ENCODE data around the gene CGB2. TPM values are rescaled to one million over a fixed set of nuclear protein-coding genes. Genes with fewer than 3 reads are reported as not detected.
"Not testable (repeated sequence)": the region's sequence is repeated elsewhere in the genome, so short reads cannot be mapped to it uniquely, and the experiment has no call there.

Gene CGB2
- total RNA-seq, 4 donors from 2014 or later = not detected

DNA sequence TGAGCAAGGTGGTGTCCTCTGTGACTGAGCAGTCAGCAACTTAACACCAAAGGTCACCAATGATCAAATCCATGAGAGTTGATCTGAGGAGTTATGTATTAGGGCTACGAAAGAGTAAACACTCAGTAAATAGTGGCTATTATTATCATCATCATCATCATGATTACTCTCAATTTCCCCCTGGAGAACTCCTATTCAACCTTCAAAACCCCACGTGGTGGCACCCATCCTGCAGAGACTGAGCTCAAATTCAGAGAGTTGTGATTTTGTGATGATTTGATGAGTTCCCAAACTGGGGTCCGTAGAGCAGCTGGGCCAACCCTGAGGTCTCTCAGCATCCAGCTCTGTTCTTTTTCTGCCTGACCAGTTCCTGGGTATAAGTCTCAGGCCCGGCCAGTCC lies 18.1 kb downstream of the CGB2 start:
- DNase-seq; H3K36me3 ChIP-seq; H3K4me1 ChIP-seq; in situ Hi-C loops (cut with MboI; ENCODE audit: low pct_ligation_motif_present in 1 of 4, low pct_unique_long_range_greater_than_20kb in 1 of 4, low sequenced_read_pairs in 3 of 4); intact Hi-C loops (cut with DNase I; ENCODE audit: low total_unique reads); H3K27me3 ChIP-seq; H3K4me3 ChIP-seq; H3K27ac ChIP-seq; H3K9me3 ChIP-seq: not testable (repeated sequence)
- WGBS, 2 donors (ENCODE audit: low coverage in 1 of 2) = 78% methylated on average over 3 of the region's 4 CpGs; no CpG with 5 or more reads in 1 of the 2 donors

DNA sequence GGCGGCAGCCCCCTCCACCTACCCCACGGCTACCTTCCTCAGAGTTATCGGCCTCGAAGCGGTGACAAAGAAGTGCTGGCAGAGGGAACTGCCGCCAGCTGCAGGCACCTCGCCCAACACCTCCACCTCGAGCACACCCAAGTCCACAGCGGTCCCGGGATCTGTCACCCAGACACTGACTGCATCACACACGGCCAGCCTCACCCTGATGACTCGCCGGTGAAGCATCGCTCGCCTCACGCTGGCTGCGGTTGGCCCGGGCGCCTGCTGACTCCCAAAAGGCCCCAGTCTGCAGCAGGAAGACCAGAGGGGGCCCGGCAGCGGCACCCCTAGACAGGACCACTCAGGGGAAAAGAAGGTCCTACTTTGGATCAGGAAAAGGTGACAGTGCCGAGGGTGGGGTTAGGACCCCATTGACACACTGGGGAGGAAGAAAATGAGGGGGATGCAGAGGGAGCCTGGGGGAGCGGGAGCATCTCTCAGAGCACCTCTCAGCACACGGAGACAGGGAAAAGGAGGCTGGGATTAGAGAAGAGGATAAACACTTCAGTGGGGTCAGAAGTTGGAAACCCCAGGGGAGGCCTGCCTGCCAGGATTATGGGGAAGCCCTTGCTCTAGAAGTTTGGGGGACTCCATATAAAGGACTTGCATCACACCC lies 18.8 kb downstream of the CGB2 start:
- in situ Hi-C loops (cut with MboI; ENCODE audit: low pct_ligation_motif_present in 1 of 4, low pct_unique_long_range_greater_than_20kb in 1 of 4, low sequenced_read_pairs in 3 of 4); H3K4me3 ChIP-seq; H3K36me3 ChIP-seq; H3K27me3 ChIP-seq; H3K27ac ChIP-seq; H3K9me3 ChIP-seq; H3K4me1 ChIP-seq; DNase-seq; intact Hi-C loops (cut with DNase I; ENCODE audit: low total_unique reads): not testable (repeated sequence)
- WGBS, 2 donors (ENCODE audit: low coverage in 1 of 2) = 61 to 71% methylated on average over 3 to 20 of the region's 24 CpGs

- WGBS, 2 donors (ENCODE audit: low coverage in 1 of 2) = 1% methylated on average over 55 of the region's 63 CpGs; no CpG with 5 or more reads in 1 of the 2 donors
- TF ChIP-seq EP300 (IDR thresholded peaks at IDR 0.05; ENCODE audit: low read depth) = no peak
- TF ChIP-seq, protein P1, sequence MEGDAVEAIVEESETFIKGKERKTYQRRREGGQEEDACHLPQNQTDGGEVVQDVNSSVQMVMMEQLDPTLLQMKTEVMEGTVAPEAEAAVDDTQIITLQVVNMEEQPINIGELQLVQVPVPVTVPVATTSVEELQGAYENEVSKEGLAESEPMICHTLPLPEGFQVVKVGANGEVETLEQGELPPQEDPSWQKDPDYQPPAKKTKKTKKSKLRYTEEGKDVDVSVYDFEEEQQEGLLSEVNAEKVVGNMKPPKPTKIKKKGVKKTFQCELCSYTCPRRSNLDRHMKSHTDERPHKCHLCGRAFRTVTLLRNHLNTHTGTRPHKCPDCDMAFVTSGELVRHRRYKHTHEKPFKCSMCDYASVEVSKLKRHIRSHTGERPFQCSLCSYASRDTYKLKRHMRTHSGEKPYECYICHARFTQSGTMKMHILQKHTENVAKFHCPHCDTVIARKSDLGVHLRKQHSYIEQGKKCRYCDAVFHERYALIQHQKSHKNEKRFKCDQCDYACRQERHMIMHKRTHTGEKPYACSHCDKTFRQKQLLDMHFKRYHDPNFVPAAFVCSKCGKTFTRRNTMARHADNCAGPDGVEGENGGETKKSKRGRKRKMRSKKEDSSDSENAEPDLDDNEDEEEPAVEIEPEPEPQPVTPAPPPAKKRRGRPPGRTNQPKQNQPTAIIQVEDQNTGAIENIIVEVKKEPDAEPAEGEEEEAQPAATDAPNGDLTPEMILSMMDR (IDR thresholded peaks at IDR 0.05) = peak in 4 of 5 experiments; percentile 14 to 40 (median 24)
- Histone ChIP-seq H3K4me1 (peaks cover 9 to 25% (median 18%) of the 10 kb centered on the region in 4 donors), H3K4me3 (peak overlapping the region; percentile 13 to 52 (median 38)), H3K27me3 (peaks cover 50% of the 10 kb centered on the region), H3K27ac (no peak overlapping the region), H3K9me3 (no peaks in the 10 kb centered on the region), H3K36me3 (no peaks in the 10 kb centered on the region)
- intact Hi-C loops (cut with DNase I; ENCODE audit: low total_unique reads) (no loop called here), in situ Hi-C loops (cut with MboI; ENCODE audit: low pct_ligation_motif_present in 1 of 4, low pct_unique_long_range_greater_than_20kb in 1 of 4, low sequenced_read_pairs in 3 of 4) (no loop called here)
- peak; percentile 65 for DNase-seq
Measured at GRCh38 chr19:49056101-49056901, 24.6 kb downstream of the CGB2 start.

DNA sequence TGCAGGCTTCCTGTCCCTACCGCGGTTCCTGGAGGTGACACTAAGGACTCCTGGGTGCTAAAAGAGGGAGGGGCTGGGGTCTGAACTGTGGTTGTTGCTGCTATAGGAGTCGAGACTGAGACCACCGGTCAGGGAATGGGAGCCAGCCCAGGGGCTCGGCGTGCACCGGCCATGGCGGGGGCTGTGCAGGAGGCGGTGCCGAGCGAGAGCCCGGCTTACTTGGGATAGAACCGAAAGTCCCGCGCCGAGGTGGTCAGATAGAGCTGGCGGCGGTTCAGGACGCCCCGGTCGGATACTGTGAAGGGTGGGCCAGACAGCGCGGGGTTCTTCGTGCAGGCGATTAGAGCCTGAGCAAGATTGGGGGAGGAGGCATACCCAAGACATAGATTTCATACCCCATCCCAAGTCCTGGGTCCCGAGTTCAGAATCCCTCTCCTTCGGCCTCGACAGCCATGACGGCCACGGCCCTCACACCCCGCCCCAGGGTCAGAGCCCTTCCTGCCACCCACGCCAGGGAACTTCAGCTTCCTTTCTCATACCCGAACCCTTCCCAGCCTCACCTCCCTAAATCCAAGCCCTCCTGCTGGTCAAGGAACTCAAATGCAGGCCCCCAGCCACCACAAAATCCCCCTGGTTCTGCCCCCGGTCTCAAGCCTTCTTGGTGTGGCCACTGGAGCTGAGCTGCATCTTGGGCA lies 25.4 kb downstream of the CGB2 start:
- H3K36me3 ChIP-seq; H3K9me3 ChIP-seq; DNase-seq; H3K27ac ChIP-seq; intact Hi-C loops (cut with DNase I; ENCODE audit: low total_unique reads); in situ Hi-C loops (cut with MboI; ENCODE audit: low pct_ligation_motif_present in 1 of 4, low pct_unique_long_range_greater_than_20kb in 1 of 4, low sequenced_read_pairs in 3 of 4): not testable (repeated sequence)
- Histone ChIP-seq H3K4me1 (peaks cover 9 to 25% (median 18%) of the 10 kb centered on the region in 4 donors), H3K4me3 (peak overlapping the region; percentile 9 to 52 (median 38)), H3K27me3 (peaks cover 58% of the 10 kb centered on the region)
- 4% methylated on average over 25 of the region's 34 CpGs; no CpG with 5 or more reads in 1 of the 2 donors for WGBS, 2 donors (ENCODE audit: low coverage in 1 of 2)

DNA sequence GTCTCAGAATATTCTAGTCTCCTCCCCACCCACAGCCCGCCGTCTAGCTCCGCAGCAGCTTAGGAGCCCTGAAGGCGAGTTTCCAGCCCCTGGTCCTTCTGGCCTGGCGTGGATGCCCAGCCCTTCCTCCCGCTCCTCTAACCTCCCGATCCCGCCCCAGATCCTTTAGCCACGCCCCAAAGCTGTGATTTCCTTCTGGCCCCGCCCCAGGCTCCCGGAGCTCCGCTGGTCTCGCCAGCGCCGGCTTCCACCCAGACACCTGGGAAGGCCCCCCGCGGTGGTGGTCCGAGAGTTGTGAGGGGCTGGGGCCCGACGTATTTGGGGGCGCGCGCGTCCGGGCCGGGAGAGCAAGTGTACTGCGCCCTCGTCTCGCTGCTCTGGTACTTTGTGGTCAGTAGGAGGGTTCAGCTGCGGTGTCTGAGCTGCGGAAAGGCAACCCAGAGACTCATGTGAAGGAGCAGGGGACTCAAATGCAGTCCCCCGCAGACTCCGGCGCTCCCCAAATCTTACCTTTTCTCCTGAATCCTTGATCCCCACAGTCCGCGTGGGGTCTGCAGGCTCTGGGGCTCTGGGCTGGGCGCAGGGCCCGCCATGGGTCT lies 26.0 kb downstream of the CGB2 start, which contains the start of gene CGB7:
CGB7 (minus strand) TSS at position 114 of the 599 bp plus-strand sequence. CDS start 2,374 bp downstream, outside the sequence.
- TF ChIP-seq POLR2A (IDR thresholded peaks at IDR 0.05) (no peak), EP300 (IDR thresholded peaks at IDR 0.05; ENCODE audit: low read depth) (no peak), POLR2AphosphoS5 (IDR thresholded peaks at IDR 0.05) (no peak)
- TF ChIP-seq, protein P1 (IDR thresholded peaks at IDR 0.05) = no peak
- DNase-seq = peak; percentile 79
- in situ Hi-C loops (cut with MboI; ENCODE audit: low pct_ligation_motif_present in 1 of 4, low pct_unique_long_range_greater_than_20kb in 1 of 4, low sequenced_read_pairs in 3 of 4) (no loop called here), intact Hi-C loops (cut with DNase I; ENCODE audit: low total_unique reads) (no loop called here)
- no peak within 1 kb of the TSS for H3K27ac ChIP-seq
- 13% methylated on average over 32 of the region's 38 CpGs; no CpG with 5 or more reads in 1 of the 2 donors for WGBS, 2 donors (ENCODE audit: low coverage in 1 of 2)
- H3K27me3 ChIP-seq = peaks cover 65% of the 10 kb centered on the region
- peaks cover 9 to 25% (median 18%) of the 10 kb centered on the region in 4 donors for H3K4me1 ChIP-seq
- H3K9me3 ChIP-seq = no peaks in the 10 kb centered on the region
- no peaks in the 10 kb centered on the region for H3K36me3 ChIP-seq
- peak within 1 kb of the TSS; percentile 9 to 52 (median 38) for H3K4me3 ChIP-seq
